Skeletal muscle satellite cell (primary cell): ENCODE data around the gene HAPLN1.

Experiments
- H3K27me3 ChIP-seq: 2 replicates; pipeline ENCODE4 v1.7.0; 2013; ENCODE audit warnings: low read length; ENCODE audit not compliant: control insufficient read depth, insufficient read depth
- H3K36me3 ChIP-seq: 2 replicates; pipeline ENCODE4 v1.7.0; 2013; ENCODE audit warnings: mild to moderate bottlenecking, control low read depth, low read length; ENCODE audit not compliant: insufficient read depth
- H3K4me1 ChIP-seq: 2 replicates; pipeline ENCODE4 v1.7.0; 2013; ENCODE audit warnings: low read length; ENCODE audit not compliant: control insufficient read depth, insufficient read depth
- H3K4me2 ChIP-seq: 2 replicates; pipeline ENCODE4 v1.7.0; 2013; ENCODE audit warnings: mild to moderate bottlenecking, low read length
- H3K4me3 ChIP-seq: 2 replicates; pipeline ENCODE4 v1.7.0; 2013; ENCODE audit warnings: low read length
- H3K9ac ChIP-seq: 2 replicates; pipeline ENCODE4 v1.7.0; 2013; ENCODE audit warnings: mild to moderate bottlenecking, low read depth, low read length, moderate library complexity
- H3K9me3 ChIP-seq: replicated peaks from 2 replicates; pipeline ENCODE4 v1.7.0; 2013; ENCODE audit warnings: mild to moderate bottlenecking, control low read depth, low read length

Gene HAPLN1

DNA sequence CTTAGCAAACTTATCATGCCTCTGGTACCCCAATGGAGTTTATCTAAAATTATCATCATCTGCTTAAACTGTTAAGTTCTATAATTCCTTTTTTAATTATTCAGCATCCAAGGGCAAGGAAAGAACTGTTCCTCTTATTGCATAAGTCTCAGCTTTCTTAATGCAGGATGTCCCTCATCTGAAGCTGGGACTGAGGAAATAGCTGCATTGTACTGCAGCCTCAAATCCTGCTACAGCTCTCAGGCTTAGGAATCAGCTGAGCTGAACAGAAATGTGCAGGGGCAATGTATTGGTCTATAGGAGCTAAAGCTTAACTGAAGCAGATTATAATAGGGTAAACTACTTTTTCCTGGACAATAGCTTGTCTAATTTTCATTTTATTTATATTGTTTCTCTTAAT, 48.0 kb downstream of the HAPLN1 start:
- H3K36me3 ChIP-seq: no peaks in the 10 kb centered on the region
- no peaks in the 10 kb centered on the region for H3K4me1 ChIP-seq
- no peak overlapping the region for H3K9ac ChIP-seq
- no peak overlapping the region for H3K4me3 ChIP-seq
- no peaks in the 10 kb centered on the region for H3K9me3 ChIP-seq
- no peak overlapping the region for H3K4me2 ChIP-seq
- H3K27me3 ChIP-seq: peaks cover 21% of the 10 kb centered on the region

DNA sequence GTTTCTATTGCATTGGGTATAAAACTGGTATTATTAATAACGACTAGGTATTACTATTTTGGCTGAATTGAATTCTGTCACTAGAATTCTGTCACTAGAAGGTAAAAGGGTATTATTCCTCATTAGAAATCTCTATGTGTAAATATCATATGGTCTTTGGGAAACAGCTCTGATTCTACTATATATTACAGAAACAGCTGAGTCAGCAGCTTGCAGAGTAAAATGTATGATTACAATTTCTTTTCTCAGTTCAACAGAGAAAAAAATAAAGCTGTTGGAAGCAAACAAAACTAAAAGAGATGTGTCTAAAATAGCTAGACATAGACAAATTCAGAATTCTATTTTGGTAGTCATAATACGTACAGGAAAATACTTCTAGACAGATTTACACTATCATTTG, 48.5 kb downstream of the HAPLN1 start:
- Histone ChIP-seq H3K36me3 (no peaks in the 10 kb centered on the region), H3K9ac (no peak overlapping the region), H3K4me1 (no peaks in the 10 kb centered on the region), H3K27me3 (peaks cover 21% of the 10 kb centered on the region), H3K9me3 (no peaks in the 10 kb centered on the region), H3K4me3 (no peak overlapping the region), H3K4me2 (no peak overlapping the region)

DNA sequence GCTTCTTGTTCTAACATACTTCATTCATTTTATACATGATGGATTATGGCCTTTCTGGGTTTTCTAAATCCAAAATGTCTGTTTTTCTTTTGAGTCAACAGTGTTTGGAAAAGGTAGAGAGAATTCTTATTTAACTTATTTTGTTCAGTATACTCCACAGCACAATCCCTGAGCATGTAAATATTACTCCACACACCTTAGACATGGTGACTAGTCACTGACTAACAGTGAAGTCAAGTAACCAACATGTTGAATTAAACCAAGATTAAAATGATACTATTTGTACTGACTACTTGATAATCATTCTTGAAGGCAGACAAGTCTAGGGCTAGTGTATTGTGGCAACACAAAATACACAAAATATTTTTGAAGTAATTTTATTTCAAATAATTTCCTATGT, 55.0 kb downstream of the HAPLN1 start:
- H3K9ac ChIP-seq: no peak overlapping the region
- no peaks in the 10 kb centered on the region for H3K4me1 ChIP-seq
- H3K4me3 ChIP-seq: no peak overlapping the region
- no peaks in the 10 kb centered on the region for H3K9me3 ChIP-seq
- no peak overlapping the region for H3K4me2 ChIP-seq
- H3K36me3 ChIP-seq: no peaks in the 10 kb centered on the region
- no peaks in the 10 kb centered on the region for H3K27me3 ChIP-seq

DNA sequence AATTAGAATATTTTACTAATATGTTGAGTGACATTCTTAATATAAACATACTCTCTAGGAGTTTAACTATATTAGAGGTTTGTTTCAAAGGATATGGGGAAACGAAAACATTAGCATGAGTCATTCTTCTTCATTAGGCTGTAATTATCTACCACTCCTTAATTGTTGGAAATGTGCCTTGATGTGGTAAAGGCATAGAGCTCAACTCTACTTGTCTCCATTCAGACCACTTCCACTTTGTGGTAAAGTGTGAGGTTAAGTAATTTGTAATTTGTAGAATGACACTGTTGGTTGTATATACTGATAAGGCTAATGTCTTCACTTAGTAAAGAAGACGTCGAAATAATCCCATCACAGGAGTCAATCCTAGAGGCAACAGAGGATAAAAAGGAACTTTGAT, 58.1 kb downstream of the HAPLN1 start:
- H3K4me2 ChIP-seq: no peak overlapping the region
- H3K9me3 ChIP-seq: no peaks in the 10 kb centered on the region
- H3K36me3 ChIP-seq: no peaks in the 10 kb centered on the region
- no peak overlapping the region for H3K4me3 ChIP-seq
- H3K9ac ChIP-seq: no peak overlapping the region
- no peaks in the 10 kb centered on the region for H3K27me3 ChIP-seq
- H3K4me1 ChIP-seq: no peaks in the 10 kb centered on the region

DNA sequence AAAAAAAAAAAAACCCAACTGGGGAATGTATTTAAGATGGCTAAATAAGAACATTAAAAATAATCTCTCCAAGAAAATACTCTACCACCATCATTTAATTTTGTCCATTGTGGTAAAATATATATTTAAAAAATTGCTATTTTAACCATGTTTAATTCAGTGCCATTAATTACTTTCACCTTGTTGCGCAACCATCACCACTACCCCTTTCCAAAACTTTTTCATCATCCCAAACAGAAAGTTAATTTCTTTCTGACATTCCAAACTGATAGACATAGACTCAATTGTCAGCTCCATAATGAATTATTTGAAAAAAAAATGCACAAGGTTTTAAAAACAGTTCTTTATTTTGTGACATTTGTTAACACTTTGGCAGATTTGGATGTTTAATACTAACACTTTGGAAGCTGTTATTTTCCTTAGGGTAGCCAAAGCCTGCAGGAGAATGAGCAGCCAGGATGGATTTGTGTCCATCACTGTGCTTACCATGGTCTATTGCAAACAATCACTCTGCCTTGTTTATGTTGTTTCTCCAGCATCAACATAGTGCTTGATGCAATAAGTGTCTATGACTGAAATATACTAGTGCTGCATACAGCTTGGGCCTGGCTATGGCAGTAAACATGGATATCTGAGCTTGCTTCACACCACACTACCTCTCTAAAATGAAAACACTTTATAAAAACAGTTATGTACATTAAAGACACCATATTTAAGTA, 62.7 kb downstream of the HAPLN1 start:
- Histone ChIP-seq H3K36me3 (no peaks in the 10 kb centered on the region), H3K4me2 (no peak overlapping the region), H3K4me3 (no peak overlapping the region), H3K4me1 (no peaks in the 10 kb centered on the region), H3K27me3 (peaks cover 8% of the 10 kb centered on the region), H3K9me3 (no peaks in the 10 kb centered on the region), H3K9ac (no peak overlapping the region)

DNA sequence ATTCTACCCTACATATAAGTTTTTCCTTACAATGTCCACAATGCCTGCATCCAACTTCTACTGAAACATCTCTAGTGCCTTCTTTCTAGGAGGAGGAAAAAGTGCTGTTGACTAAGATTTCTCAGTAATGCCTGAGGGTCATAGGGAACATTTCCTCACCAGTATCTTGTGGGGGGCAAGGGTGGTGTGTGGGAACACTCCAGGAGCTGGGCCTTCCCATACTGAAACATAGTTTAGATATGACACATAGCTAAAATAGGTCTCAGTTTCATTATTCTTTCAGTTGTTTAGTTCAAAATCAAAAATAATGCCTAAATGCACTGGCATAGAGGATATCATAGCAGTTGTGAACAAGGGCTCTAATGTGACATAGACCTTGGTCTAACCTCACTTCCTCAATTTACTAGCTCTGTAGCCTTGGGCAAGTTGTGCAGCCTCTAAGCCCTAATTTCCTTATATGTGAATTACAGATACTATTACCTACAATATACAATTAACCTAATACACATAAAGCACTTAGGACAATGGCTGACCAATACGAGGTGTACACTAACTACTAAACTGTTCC, 66.1 kb downstream of the HAPLN1 start:
- no peaks in the 10 kb centered on the region for H3K9me3 ChIP-seq
- H3K9ac ChIP-seq: no peak overlapping the region
- no peak overlapping the region for H3K4me3 ChIP-seq
- no peaks in the 10 kb centered on the region for H3K4me1 ChIP-seq
- H3K4me2 ChIP-seq: no peak overlapping the region
- peaks cover 12% of the 10 kb centered on the region for H3K27me3 ChIP-seq
- H3K36me3 ChIP-seq: no peaks in the 10 kb centered on the region

DNA sequence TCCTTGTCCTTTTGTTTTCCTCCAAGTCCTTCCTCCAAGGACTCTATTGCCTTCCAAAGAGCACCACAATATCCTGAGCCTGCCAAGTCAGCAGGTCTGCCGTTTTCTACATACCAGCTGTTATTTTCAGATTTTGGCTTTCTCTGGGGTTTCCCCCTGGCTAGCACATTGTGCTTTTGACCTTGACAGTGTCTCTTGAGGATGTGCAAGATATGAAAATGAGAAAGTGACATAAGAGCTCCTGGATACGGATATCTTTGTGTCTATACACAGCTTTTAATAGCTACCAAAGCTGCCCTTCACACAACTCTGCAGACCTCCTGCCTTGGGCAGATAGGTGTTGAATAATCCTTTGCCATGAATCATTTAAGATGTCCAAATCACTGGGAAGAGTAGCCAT, 67.0 kb downstream of the HAPLN1 start:
- Histone ChIP-seq H3K4me2 (no peak overlapping the region), H3K4me1 (no peaks in the 10 kb centered on the region), H3K9ac (no peak overlapping the region), H3K36me3 (no peaks in the 10 kb centered on the region), H3K4me3 (no peak overlapping the region), H3K9me3 (no peaks in the 10 kb centered on the region), H3K27me3 (peaks cover 12% of the 10 kb centered on the region)

DNA sequence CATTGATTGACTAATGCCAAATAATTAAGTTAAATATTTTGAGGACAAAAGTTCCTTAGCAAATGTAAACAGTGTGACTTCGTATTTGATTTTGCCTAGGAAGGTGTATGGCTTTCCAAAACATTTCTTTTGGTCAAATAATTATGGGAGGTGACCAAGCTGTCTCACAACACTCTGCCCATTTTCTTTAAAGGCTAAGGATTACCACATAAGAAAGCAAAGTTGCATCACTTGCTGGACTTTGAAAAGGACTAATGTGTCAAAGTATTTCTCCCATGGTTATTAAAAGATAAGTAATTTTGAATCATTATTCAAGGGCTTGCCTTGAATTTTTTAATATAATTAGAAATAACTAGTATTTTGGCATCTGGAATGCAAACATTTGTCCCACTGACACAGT, 74.7 kb downstream of the HAPLN1 start:
- no peak overlapping the region for H3K9ac ChIP-seq
- no peaks in the 10 kb centered on the region for H3K27me3 ChIP-seq
- H3K4me1 ChIP-seq: no peaks in the 10 kb centered on the region
- no peak overlapping the region for H3K4me3 ChIP-seq
- no peak overlapping the region for H3K4me2 ChIP-seq
- H3K36me3 ChIP-seq: no peaks in the 10 kb centered on the region
- no peaks in the 10 kb centered on the region for H3K9me3 ChIP-seq

DNA sequence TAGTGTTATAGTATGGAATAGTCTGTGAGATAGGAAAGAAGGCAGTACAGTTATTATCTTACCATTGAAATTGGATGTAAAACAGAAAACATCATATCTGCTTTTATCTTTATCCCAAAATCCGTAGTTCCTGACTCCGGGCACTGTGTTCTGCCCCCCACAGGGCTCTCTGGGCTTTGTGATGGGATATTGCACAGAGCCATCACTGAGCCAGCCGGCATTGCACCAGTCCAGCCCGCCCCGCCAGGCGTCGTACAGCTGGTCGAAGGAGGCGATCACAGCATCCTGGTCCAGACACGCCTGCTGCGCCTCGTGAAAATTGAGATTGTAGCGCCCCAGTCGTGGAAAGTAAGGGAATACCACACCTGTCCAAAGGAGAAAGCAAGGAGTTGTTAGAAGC, 76.4 kb downstream of the HAPLN1 start:
- no peak overlapping the region for H3K4me3 ChIP-seq
- no peaks in the 10 kb centered on the region for H3K27me3 ChIP-seq
- H3K4me2 ChIP-seq: no peak overlapping the region
- no peaks in the 10 kb centered on the region for H3K9me3 ChIP-seq
- no peaks in the 10 kb centered on the region for H3K36me3 ChIP-seq
- no peak overlapping the region for H3K9ac ChIP-seq
- no peaks in the 10 kb centered on the region for H3K4me1 ChIP-seq

DNA sequence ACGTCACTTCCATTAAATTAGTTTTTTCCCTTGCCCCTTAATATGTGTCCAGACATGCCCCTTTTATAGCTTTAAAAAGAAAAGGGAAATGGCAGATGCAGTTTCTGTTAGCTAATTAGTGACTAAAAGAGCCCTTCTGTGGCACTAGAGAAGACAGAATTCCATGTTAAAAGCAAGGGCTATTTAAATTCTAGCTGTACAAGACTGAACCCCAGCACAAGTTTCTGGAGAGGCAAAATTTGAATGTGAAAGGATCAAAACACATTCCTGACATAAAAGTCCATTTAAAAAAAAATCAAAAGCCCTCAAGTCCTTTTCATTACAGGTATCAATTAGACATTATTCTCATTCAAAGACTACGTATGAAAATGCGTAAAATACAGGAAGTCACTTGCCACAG, 78.7 kb downstream of the HAPLN1 start:
- H3K4me1 ChIP-seq: no peaks in the 10 kb centered on the region
- H3K4me2 ChIP-seq: no peak overlapping the region
- H3K9ac ChIP-seq: no peak overlapping the region
- H3K4me3 ChIP-seq: no peak overlapping the region
- H3K27me3 ChIP-seq: no peaks in the 10 kb centered on the region
- no peaks in the 10 kb centered on the region for H3K9me3 ChIP-seq
- no peaks in the 10 kb centered on the region for H3K36me3 ChIP-seq

DNA sequence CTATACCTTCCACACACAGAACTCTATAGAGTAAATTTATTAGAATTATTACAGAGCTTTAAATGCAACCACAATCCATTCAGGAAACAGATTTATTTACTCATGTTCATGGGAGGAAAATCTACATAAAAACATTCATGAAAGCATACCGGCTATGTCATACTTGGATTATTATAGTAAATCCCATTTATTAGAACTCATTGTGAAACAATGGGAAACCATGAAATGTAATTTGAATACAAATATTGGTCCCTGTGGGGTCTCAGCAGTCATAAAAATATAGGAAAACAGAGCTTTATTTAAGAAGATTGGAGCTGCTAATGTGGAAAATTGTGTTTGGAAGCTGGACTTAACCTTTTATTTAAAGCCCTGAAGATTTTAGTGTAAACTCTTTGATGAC, 80.7 kb downstream of the HAPLN1 start:
- no peaks in the 10 kb centered on the region for H3K9me3 ChIP-seq
- no peak overlapping the region for H3K4me2 ChIP-seq
- no peak overlapping the region for H3K9ac ChIP-seq
- H3K4me3 ChIP-seq: no peak overlapping the region
- H3K27me3 ChIP-seq: no peaks in the 10 kb centered on the region
- H3K4me1 ChIP-seq: no peaks in the 10 kb centered on the region
- H3K36me3 ChIP-seq: no peaks in the 10 kb centered on the region

DNA sequence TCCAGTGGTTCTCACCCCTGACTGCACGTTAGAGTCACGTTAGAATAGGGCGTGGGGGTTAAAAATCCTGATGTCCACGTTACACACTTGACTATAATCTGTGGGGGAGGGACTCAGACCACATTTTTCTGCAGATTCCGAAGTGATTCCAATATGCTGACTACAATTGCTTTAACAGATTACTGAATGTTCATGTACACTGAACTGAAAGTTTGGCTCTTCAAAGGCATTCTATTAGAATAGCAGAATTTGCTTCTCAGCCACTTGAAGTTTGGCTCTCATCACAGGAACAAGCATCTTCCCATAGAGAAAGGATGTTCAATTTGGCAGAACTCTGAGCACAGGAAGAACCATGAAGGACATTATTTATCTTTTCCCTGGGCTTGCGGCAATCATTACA, 84.5 kb downstream of the HAPLN1 start:
- no peak overlapping the region for H3K4me3 ChIP-seq
- no peaks in the 10 kb centered on the region for H3K27me3 ChIP-seq

More for the DNA sequence above, 84.5 kb downstream of the HAPLN1 start:
- H3K9me3 ChIP-seq: no peaks in the 10 kb centered on the region
- no peaks in the 10 kb centered on the region for H3K36me3 ChIP-seq
- H3K9ac ChIP-seq: no peak overlapping the region
- no peak overlapping the region for H3K4me2 ChIP-seq
- H3K4me1 ChIP-seq: no peaks in the 10 kb centered on the region
